ENCODE results near the gene IL22RA2.
A peak's percentile ranks its signal among the peaks of the same experiment; 100 is the strongest.

The IL22RA2 gene

DNA sequence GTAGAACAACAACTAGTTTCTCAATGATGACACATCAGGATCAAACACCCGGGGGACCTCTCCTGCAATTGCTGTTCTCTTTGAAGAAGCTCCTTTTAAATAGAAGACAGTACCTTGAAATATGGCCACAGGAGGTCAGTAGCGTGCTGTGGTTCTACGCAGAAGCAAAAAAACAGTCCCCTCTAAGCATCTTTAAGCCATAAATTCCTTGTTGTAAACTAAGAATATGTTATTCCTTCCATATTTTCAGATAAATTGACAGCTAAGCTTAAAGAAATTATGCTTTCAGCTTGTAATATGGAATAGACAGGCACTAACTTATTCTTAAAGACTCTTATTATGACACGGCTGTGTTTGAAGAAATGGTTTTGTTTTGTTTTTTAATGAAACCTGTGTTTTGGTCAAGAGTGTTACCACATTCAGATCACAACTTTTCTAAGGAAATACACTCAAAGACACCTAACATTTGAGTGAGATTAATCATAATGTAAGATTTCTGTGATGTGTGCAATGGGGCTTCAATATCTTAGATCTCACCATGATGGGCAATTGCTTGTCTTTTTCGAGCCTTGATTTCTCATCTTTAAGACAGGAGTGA is 78.9 kb downstream of the IL22RA2 start:
- DNase-seq: peak; percentile 61

Data from EL (cell line).